H9 (cell line): ENCODE measurements around the gene CYP2U1. TPM values are rescaled to one million over a fixed set of nuclear protein-coding genes. Genes with fewer than 3 reads are reported as not detected.

Experiments used
- DNase-seq: peaks from one replicate; pipeline ENCODE4 v3.0.0-alpha.2; 2017
- H2AFZ ChIP-seq: one replicate; pipeline ENCODE4 v1.6.1; 2013; ENCODE audit warnings: mild to moderate bottlenecking, low read length, control low read depth, moderate library complexity
- H2AK5ac ChIP-seq: 2 replicates; pipeline ENCODE4 v1.6.1; 2013; ENCODE audit warnings: low read length, control low read depth, mixed read lengths; ENCODE audit not compliant: insufficient read length
- H2BK120ac ChIP-seq: one replicate; pipeline ENCODE4 v1.6.1; 2013; ENCODE audit warnings: low read depth, mild to moderate bottlenecking, low read length, control low read depth, inconsistent platforms; ENCODE audit not compliant: poor library complexity, severe bottlenecking
- H2BK12ac ChIP-seq: 2 replicates; pipeline ENCODE4 v1.6.1; 2013; ENCODE audit warnings: low read length, control low read depth, mixed read lengths, low read depth; ENCODE audit not compliant: insufficient read length
- H2BK15ac ChIP-seq: 2 replicates; pipeline ENCODE4 v1.6.1; 2013; ENCODE audit warnings: low read depth, low read length, control low read depth
- H2BK20ac ChIP-seq: one replicate; pipeline ENCODE4 v1.6.1; 2013; ENCODE audit warnings: low read depth, mild to moderate bottlenecking, low read length, control low read depth, inconsistent platforms; ENCODE audit not compliant: poor library complexity, severe bottlenecking
- H2BK5ac ChIP-seq: 2 replicates; pipeline ENCODE4 v1.6.1; 2013; ENCODE audit warnings: low read length, control low read depth, mixed read lengths; ENCODE audit not compliant: insufficient read length
- H3K14ac ChIP-seq: 2 replicates; pipeline ENCODE4 v1.6.1; 2013; ENCODE audit warnings: low read length, control low read depth; ENCODE audit not compliant: insufficient read depth
- H3K18ac ChIP-seq: 2 replicates; pipeline ENCODE4 v1.6.1; 2013; ENCODE audit warnings: low read depth, mild to moderate bottlenecking, mixed read lengths, low read length, control low read depth; ENCODE audit not compliant: insufficient read length
- H3K23ac ChIP-seq: 2 replicates; pipeline ENCODE4 v1.6.1; 2013; ENCODE audit warnings: low read length, control low read depth, mixed read lengths, low read depth; ENCODE audit not compliant: insufficient read length
- H3K23me2 ChIP-seq: 2 replicates; pipeline ENCODE4 v1.6.1; 2013; ENCODE audit warnings: low read depth, mild to moderate bottlenecking, mixed read lengths, low read length, control low read depth; ENCODE audit not compliant: insufficient read length, poor library complexity, severe bottlenecking
- H3K27ac ChIP-seq: 2 replicates; pipeline ENCODE4 v1.5.1; 2013; ENCODE audit warnings: low read length, control low read depth, mixed read lengths, low read depth; ENCODE audit not compliant: insufficient read length
- H3K27me3 ChIP-seq: 2 replicates; pipeline ENCODE4 v1.6.1; 2013; ENCODE audit warnings: low read length, control low read depth, inconsistent platforms; ENCODE audit not compliant: insufficient read depth
- H3K4ac ChIP-seq: 2 replicates; pipeline ENCODE4 v1.6.1; 2013; ENCODE audit warnings: low read depth, mild to moderate bottlenecking, control low read depth, inconsistent platforms, low read length, moderate library complexity
- H3K4me1 ChIP-seq: 2 replicates; pipeline ENCODE4 v1.6.1; 2013; ENCODE audit warnings: low read length, control low read depth, inconsistent platforms; ENCODE audit not compliant: insufficient read depth
- H3K4me2 ChIP-seq: 2 replicates; pipeline ENCODE4 v1.6.1; 2013; ENCODE audit warnings: low read length, control low read depth, mixed read lengths; ENCODE audit not compliant: insufficient read length, insufficient read depth
- H3K56ac ChIP-seq: 2 replicates; pipeline ENCODE4 v1.6.1; 2013; ENCODE audit warnings: low read depth, mild to moderate bottlenecking, mixed read lengths, low read length, control low read depth; ENCODE audit not compliant: insufficient read length
- H3K79me1 ChIP-seq: 2 replicates; pipeline ENCODE4 v1.6.1; 2013; ENCODE audit warnings: low read depth, mild to moderate bottlenecking, moderate library complexity, low read length, control low read depth, inconsistent platforms; ENCODE audit not compliant: insufficient read depth, poor library complexity, severe bottlenecking
- H3K79me2 ChIP-seq: 2 replicates; pipeline ENCODE4 v1.6.1; 2013; ENCODE audit warnings: low read length, control low read depth, inconsistent platforms; ENCODE audit not compliant: insufficient read depth
- H3K9ac ChIP-seq: 2 replicates; pipeline ENCODE4 v1.6.1; 2013; ENCODE audit warnings: low read length, control low read depth, mixed read lengths; ENCODE audit not compliant: insufficient read length; ENCODE audit errors: extremely low read depth
- H3K9me3 ChIP-seq: one replicate; pipeline ENCODE4 v1.6.1; 2013; ENCODE audit warnings: low read depth, low read length, inconsistent platforms; ENCODE audit not compliant: control insufficient read depth
- H3T11ph ChIP-seq: one replicate; pipeline ENCODE4 v1.6.1; 2013; ENCODE audit warnings: mild to moderate bottlenecking, low read length, control low read depth, inconsistent platforms
- H4K20me1 ChIP-seq: one replicate; pipeline ENCODE4 v1.6.1; 2013; ENCODE audit not compliant: control insufficient read depth, insufficient read length, insufficient read depth
- H4K5ac ChIP-seq: 2 replicates; pipeline ENCODE4 v1.6.1; 2013; ENCODE audit warnings: low read depth, mild to moderate bottlenecking, mixed read lengths, low read length, control low read depth; ENCODE audit not compliant: insufficient read length
- H4K8ac ChIP-seq: replicated peaks from 2 replicates; pipeline ENCODE4 v1.6.1; 2013; ENCODE audit warnings: low read length, control low read depth, mixed read lengths, low read depth; ENCODE audit not compliant: insufficient read length
- H4K91ac ChIP-seq: 2 replicates; pipeline ENCODE4 v1.6.1; 2013; ENCODE audit warnings: low read depth, mild to moderate bottlenecking, moderate library complexity, mixed read lengths, low read length, control low read depth; ENCODE audit not compliant: insufficient read length
- H3K27ac Mint-ChIP-seq, 3 experiments: 2 replicates in 2 of 3; 3 replicates in 1 of 3; pipeline ENCODE4 v1.8.0; 2020 to 2021; ENCODE audit warnings: mixed read lengths in 3 of 3, mild to moderate bottlenecking in 1 of 3, moderate library complexity in 1 of 3
- H3K27me3 Mint-ChIP-seq: 2 replicates; pipeline ENCODE4 v1.8.0; 2021; ENCODE audit warnings: low read depth, mild to moderate bottlenecking, moderate library complexity, mixed read lengths
- H3K36me3 Mint-ChIP-seq, 3 experiments: 2 replicates in 2 of 3; 3 replicates in 1 of 3; pipeline ENCODE4 v1.8.0; 2020 to 2021; ENCODE audit warnings: low read depth in 3 of 3, mixed read lengths in 3 of 3; ENCODE audit not compliant: insufficient read depth in 1 of 3
- H3K4me1 Mint-ChIP-seq, 2 experiments: 2 replicates each; pipeline ENCODE4 v1.8.0; 2020; ENCODE audit warnings: mixed read lengths in 2 of 2
- H3K4me3 Mint-ChIP-seq, 2 experiments: 2 replicates in 1 of 2; 3 replicates in 1 of 2; pipeline ENCODE4 v1.8.0; 2020 to 2021; ENCODE audit warnings: mild to moderate bottlenecking in 2 of 2, mixed read lengths in 2 of 2, moderate library complexity in 1 of 2
- H3K9me3 Mint-ChIP-seq, 2 experiments: 2 replicates in 1 of 2; 3 replicates in 1 of 2; pipeline ENCODE4 v1.8.0; 2020; ENCODE audit warnings: mild to moderate bottlenecking in 2 of 2, mixed read lengths in 2 of 2, moderate library complexity in 1 of 2
- CTCF ChIP-seq: fragments of 200-600 bp; sonication (generic); conservative IDR thresholded peaks from 3 replicates; pipeline ENCODE4 v1.8.0; 2021; ENCODE audit warnings: antibody characterized with exemption, mild to moderate bottlenecking
- total RNA-seq: library from RNA; stranded (reverse); gene quantifications from 2 replicates; pipeline ENCODE4 v1.2.1, GENCODE V29; 2021

The CYP2U1 gene
- total RNA-seq, 1 experiment from 2014 or later = 9.6 TPM

DNA sequence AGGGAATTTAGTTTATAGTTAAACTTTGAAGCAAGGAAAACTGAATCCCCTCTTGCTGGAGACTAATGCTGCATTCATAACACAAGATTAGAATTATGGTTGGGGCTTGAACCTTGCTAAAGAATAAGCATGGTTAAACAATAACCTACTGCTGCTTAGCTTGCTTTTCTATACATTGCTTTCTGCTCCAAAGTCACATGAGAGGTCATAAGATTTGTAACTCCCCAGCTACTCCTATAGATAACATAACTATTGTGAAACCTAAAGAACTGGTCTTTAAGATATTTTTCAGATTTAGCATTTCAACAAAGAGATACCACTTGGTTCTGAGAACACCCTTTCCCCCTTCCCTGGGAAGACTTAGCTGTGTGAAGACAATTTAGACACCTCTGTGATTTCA, 41.3 kb downstream of the CYP2U1 start:
- Histone ChIP-seq H2BK5ac (no peak overlapping the region), H2BK20ac (no peak overlapping the region), H3K9me3 (no peaks in the 10 kb centered on the region), H3K4me1 (no peaks in the 10 kb centered on the region), H3K23me2 (no peaks in the 10 kb centered on the region), H3K23ac (no peak overlapping the region), H3K4me2 (no peak overlapping the region), H3K9ac (no peak overlapping the region), H2AFZ (no peak overlapping the region), H3T11ph (no peak overlapping the region), H3K18ac (no peak overlapping the region), H3K79me2 (no peaks in the 10 kb centered on the region), H2AK5ac (no peak overlapping the region), H2BK15ac (no peak overlapping the region), H3K14ac (no peak overlapping the region), H3K27me3 (no peaks in the 10 kb centered on the region), H3K56ac (no peak overlapping the region), H2BK120ac (no peak overlapping the region), H3K4ac (no peak overlapping the region), H4K20me1 (no peaks in the 10 kb centered on the region), H2BK12ac (no peak overlapping the region), H4K91ac (no peak overlapping the region), H3K79me1 (no peaks in the 10 kb centered on the region), H4K8ac (no peak overlapping the region), H4K5ac (no peak overlapping the region), H3K27ac (no peak overlapping the region)
- Mint-ChIP-seq H3K27me3 (no peaks in the 10 kb centered on the region; the same call in 1 of the 2 replicates), H3K9me3 (no peaks in the 10 kb centered on the region; a peak in 1 of 5 replicates), H3K4me3 (no peak overlapping the region), H3K27ac (no peak overlapping the region), H3K36me3 (no peaks in the 10 kb centered on the region), H3K4me1 (no peaks in the 10 kb centered on the region)
- DNase-seq = no peak
- TF ChIP-seq CTCF = no peak
